Raji (cell line): ENCODE measurements around the gene ANAPC2.

Experiments used
- POLR2A ChIP-seq: IDR thresholded peaks from 2 replicates; pipeline ENCODE4 v1.6.1; 2011; ENCODE audit warnings: low read depth, low read length, control low read depth; ENCODE audit not compliant: insufficient read depth

ANAPC2 gene

GRCh38 chr9:137211532-137211931 is 23.2 kb upstream of the ANAPC2 start:
- TF ChIP-seq POLR2A = no peak

- TF ChIP-seq POLR2A = no peak
Observed at GRCh38 chr9:137206602-137207001, 18.2 kb upstream of the ANAPC2 start.

- TF ChIP-seq POLR2A = peak; percentile 86
Observed at GRCh38 chr9:137205126-137206069, 17.0 kb upstream of the ANAPC2 start, which contains the start of the genes NDOR1 and TMEM203. Gene NDOR1 (plus strand): TSS chr9:137205700. CDS start chr9:137205778, 78 bp downstream. Gene TMEM203 (minus strand): TSS chr9:137205648. CDS start chr9:137205414, 234 bp downstream.

GRCh38 chr9:137204731-137205125 is 16.4 kb upstream of the ANAPC2 start:
- no peak for TF ChIP-seq POLR2A

- no peak for TF ChIP-seq POLR2A
Observed at GRCh38 chr9:137202966-137203365, 14.6 kb upstream of the ANAPC2 start.

- TF ChIP-seq POLR2A = peak; percentile 40; the same call in 1 of the 2 replicates
Observed at GRCh38 chr9:137201205-137201868, 13.0 kb upstream of the ANAPC2 start.

GRCh38 chr9:137200311-137201204 is 12.2 kb upstream of the ANAPC2 start, which contains the start of gene TPRN:
Gene TPRN (minus strand): TSS chr9:137200741. CDS start chr9:137200711, 30 bp downstream.
- TF ChIP-seq POLR2A = peak; percentile 89

GRCh38 chr9:137199411-137200121 is 11.2 kb upstream of the ANAPC2 start:
- TF ChIP-seq POLR2A = no peak

GRCh38 chr9:137198902-137199283 is 10.5 kb upstream of the ANAPC2 start:
- TF ChIP-seq POLR2A = no peak

GRCh38 chr9:137198051-137198901 is 9.9 kb upstream of the ANAPC2 start:
- TF ChIP-seq POLR2A = no peak

- TF ChIP-seq POLR2A = no peak
Observed at GRCh38 chr9:137195525-137196220, 7.3 kb upstream of the ANAPC2 start.

GRCh38 chr9:137194909-137195308 is 6.5 kb upstream of the ANAPC2 start:
- TF ChIP-seq POLR2A = no peak

- no peak for TF ChIP-seq POLR2A
Observed at GRCh38 chr9:137194388-137194787, 6.0 kb upstream of the ANAPC2 start.
